Heart left ventricle (tissue), 16 donors: ENCODE results near the gene PEX26. TPM values are rescaled to one million over a fixed set of nuclear protein-coding genes. Genes with fewer than 3 reads are reported as not detected.

Experiments used
- ATAC-seq, 4 donors: fragments of 200-7000 bp; cut with Tn5 transposase; one replicate each; pipeline ENCODE4 v1.9.1; 2020 to 2022; ENCODE audit warnings: moderate library complexity in 4 of 4, mild to moderate bottlenecking in 3 of 4, moderate number of reproducible peaks in 1 of 4
- DNase-seq, 5 donors: peaks; one replicate each; pipeline ENCODE4 v3.0.0-alpha.2; 2020
- H3K27ac ChIP-seq, 12 donors: fragments of 200-600 bp; sonication (generic) in 4 of 12; one replicate each; pipeline versions ENCODE4 v1.5.0 to v1.8.0; 2016 to 2022; ENCODE audit warnings: mild to moderate bottlenecking in 2 of 12
- H3K27me3 ChIP-seq, 9 donors: fragments of 200-600 bp; sonication (generic) in 2 of 9; one replicate each; pipeline versions ENCODE4 v1.5.1 to v1.8.0; 2016 to 2022; ENCODE audit warnings: mild to moderate bottlenecking in 3 of 9
- H3K36me3 ChIP-seq, 9 donors: fragments of 200-600 bp; sonication (generic) in 2 of 9; one replicate each; pipeline versions ENCODE4 v1.5.0 to v1.8.0; 2018 to 2022; ENCODE audit warnings: mild to moderate bottlenecking in 2 of 9
- H3K4me1 ChIP-seq, 12 donors: fragments of 200-600 bp; sonication (generic) in 4 of 12; one replicate each; pipeline versions ENCODE4 v1.5.0 to v1.8.0; 2016 to 2022; ENCODE audit warnings: mild to moderate bottlenecking in 3 of 12
- H3K4me3 ChIP-seq, 12 donors: fragments of 200-600 bp; sonication (generic) in 4 of 12; one replicate each; pipeline versions ENCODE4 v1.5.0 to v1.8.0; 2017 to 2022; ENCODE audit warnings: mild to moderate bottlenecking in 9 of 12, moderate library complexity in 4 of 12
- H3K9me3 ChIP-seq, 12 donors: fragments of 200-600 bp; sonication (generic) in 4 of 12; one replicate each; pipeline versions ENCODE4 v1.5.0 to v1.8.0; 2016 to 2022; ENCODE audit warnings: mild to moderate bottlenecking in 1 of 12
- CTCF ChIP-seq, 12 donors: fragments of 200-600 bp; sonication (generic) in 4 of 12; IDR thresholded peaks; one replicate each; pipeline versions ENCODE4 v1.5.0 to v1.8.0; 2018 to 2022; ENCODE audit warnings: antibody characterized with exemption in 12 of 12, mild to moderate bottlenecking in 5 of 12
- POLR2A ChIP-seq, 2 donors: fragments of 450-650 bp; IDR thresholded peaks; one replicate each; pipeline ENCODE4 v1.6.1; 2017; ENCODE audit warnings: antibody characterized with exemption in 2 of 2, mild to moderate bottlenecking in 2 of 2, moderate library complexity in 2 of 2
- WGBS, 4 donors: extraction: QIAGEN DNeasy Blood & Tissue Kit in 2 of 4; methylation state at CpG; one replicate each; pipeline versions ENCODE4 v1.1.5 to v1.1.7; 2013 to 2018; 5-methylcytosine and 5-hydroxymethylcytosine counted together
- intact Hi-C, 10 donors: fragments of 100-400 bp; cut with DNase I; formaldehyde crosslinking; loops; one replicate each; pipeline versions ENCODE4 v1.11.1 to v1.14.2; 2022
- polyA plus RNA-seq, 2 donors: library from polyadenylated mRNA; stranded (reverse); fragments of 200-250 nt; gene quantifications; one replicate each; pipeline ENCODE4 v1.2.3, GENCODE V29; 2013
- total RNA-seq, 9 donors: library from RNA; depleted of rRNA in 2 of 9; stranded (reverse); fragments of >200 nt in 2 of 9; fragmentation: NEBNext Ultra II Directional in 3 of 9; extraction: Animal tissue kit (Norgen Biotek cat#: 25700) in 3 of 9; gene quantifications; one replicate each; pipeline versions ENCODE4 v1.1.0 to v1.2.4, GENCODE V29; 2016 to 2023
- donor health status: ischemic (EF 13 %, LVEDD 7.1; RV severe dilation, severe dysfunction).
- donor health status: healthy with polysubstance abuse.
- donor health status: DM: no; HTN: yes; CAD: no.
- donor health status: DM: no; HTN: no; CAD: no.
- donor health status: ischemic (EF 25% LVEDD 6.9; RV normal size, moderate dysfunction).
- donor health status: ischemic (EF 25% LVEDD 5.7; RV mildly dilated, moderate dysfunction).
- donor health status: healthy.
- donor health status: DM: yes; HTN: yes; CAD: no.
- donor health status: ischemic (EF 35%, LVEDD 5.7; RV mildly dilated, moderate dysfunction).
- donor health status: nonischemic (EF 11% LVEDD 7.7; RV severe dilation, severe dysfunction).
- donor health status: DM: yes; HTN: yes; CAD: no.
- donor health status: PGD.
- donor health status: ischemic (EF 29% LVEDD 5.4; RV normal size, mild dysfunction).
- donor health status: nonischemic (EF 23%, LVEDD 6.1; RV moderate dilation, normal function).

The PEX26 gene
- total and polyA plus RNA-seq, 11 donors, result 11.7 to 27.3 (median 21.9) TPM

- ATAC-seq, result no peak
- Histone ChIP-seq H3K9me3 (no peaks in the 10 kb centered on the region), H3K27ac (peak overlapping the region in 8 of 12 donors; percentile 1 to 81 (median 37)), H3K4me1 (peaks cover 0 to 41% (median 25%) of the 10 kb centered on the region in 12 donors), H3K4me3 (no peak overlapping the region), H3K36me3 (no peaks in the 10 kb centered on the region), H3K27me3 (no peaks in the 10 kb centered on the region)
- intact Hi-C loops, result no loop called here
- no peak for DNase-seq
- TF ChIP-seq POLR2A (IDR thresholded peaks at IDR 0.05) (no peak), CTCF (IDR thresholded peaks at IDR 0.05) (no peak)
- WGBS, 4 donors, result 87 to 91% (median 90%) methylated on average over 10 of the region's 10 CpGs
Measured at GRCh38 chr22:18056807-18057474, 20.8 kb upstream of the PEX26 start.

DNA sequence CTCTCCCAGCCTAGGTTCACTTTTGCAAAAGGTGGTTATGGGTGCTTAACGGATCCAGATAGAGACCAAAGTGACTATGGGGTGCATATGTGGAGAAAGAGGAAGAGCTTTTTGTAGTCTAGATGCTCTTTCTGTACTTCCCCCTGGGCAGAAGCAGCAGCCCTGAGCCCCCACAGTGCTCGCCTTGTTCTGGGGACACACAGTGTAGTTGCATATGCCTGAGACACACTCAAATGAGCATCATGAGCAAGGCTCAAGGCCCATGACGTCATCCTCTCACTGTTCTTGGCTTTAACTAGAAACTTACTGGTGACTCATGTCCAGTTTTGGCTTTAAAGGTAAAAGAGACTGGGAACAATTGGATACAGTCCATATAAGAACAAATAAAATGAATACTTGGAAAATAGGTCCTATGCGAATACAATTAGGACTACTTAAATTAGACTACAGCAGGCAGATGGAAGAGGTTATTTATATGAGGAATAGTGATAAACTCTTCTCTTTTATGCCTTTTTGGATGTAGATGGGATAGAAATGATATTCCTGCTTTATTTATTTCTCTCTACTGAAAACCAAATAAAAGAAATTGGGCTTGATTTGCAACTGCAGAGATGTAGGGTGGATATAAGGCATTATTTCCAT is 20.1 kb upstream of the PEX26 start:
- Histone ChIP-seq H3K27ac (peak overlapping the region in 3 of 12 donors; percentile 15 to 81 (median 69)), H3K4me3 (no peak overlapping the region), H3K4me1 (peaks cover 0 to 41% (median 25%) of the 10 kb centered on the region in 12 donors), H3K27me3 (no peaks in the 10 kb centered on the region), H3K36me3 (no peaks in the 10 kb centered on the region), H3K9me3 (no peaks in the 10 kb centered on the region)
- TF ChIP-seq CTCF (IDR thresholded peaks at IDR 0.05), result no peak
- no peak for TF ChIP-seq POLR2A (IDR thresholded peaks at IDR 0.05)
- ATAC-seq (peak in 3 of 4 donors; percentile 65 to 88 (median 78)), DNase-seq (peak in 4 of 5 donors; percentile 65 to 83 (median 70))
- WGBS, 4 donors, result 59 to 74% (median 64%) methylated on average over 4 of the region's 4 CpGs
- intact Hi-C loops, result no loop called here

DNA sequence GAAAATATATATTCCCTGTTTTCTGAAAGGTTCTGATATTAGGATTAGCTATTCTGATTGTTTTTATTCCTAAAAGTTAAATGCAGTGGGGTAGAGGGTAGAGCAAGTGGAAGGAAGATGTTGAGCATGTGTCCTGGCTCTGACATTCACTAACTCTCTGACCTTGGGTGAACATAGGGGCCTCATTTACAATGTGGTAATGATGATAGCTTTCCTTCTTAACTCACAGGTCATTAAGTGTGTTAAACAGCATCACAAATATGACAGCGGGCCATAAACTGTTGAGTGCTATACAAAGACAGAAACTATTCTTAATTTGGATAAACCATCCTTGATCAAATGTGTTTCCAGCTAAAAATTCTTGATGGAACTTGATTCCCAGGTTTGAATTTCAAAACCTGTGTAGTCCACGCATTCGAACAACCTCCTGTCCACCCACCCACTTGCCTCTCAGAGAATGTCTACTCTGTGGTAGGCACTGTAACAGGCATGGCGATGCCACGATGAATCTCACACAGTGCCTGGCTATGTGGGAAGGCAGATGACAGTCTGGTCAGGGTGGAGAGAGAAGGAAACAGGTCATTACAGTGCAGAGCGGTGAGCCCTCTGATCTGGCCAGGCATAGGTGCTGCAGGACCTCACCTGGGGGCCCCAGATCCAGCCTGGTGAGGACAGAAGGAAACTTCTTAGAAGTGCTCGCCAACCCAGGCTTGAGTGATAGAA is 19.3 kb upstream of the PEX26 start:
- Histone ChIP-seq H3K4me3 (no peak overlapping the region), H3K27me3 (no peaks in the 10 kb centered on the region), H3K27ac (peak overlapping the region in 2 of 12 donors; percentile 69 to 81), H3K9me3 (no peaks in the 10 kb centered on the region), H3K36me3 (no peaks in the 10 kb centered on the region), H3K4me1 (peaks cover 0 to 41% (median 25%) of the 10 kb centered on the region in 12 donors)
- intact Hi-C loops, result no loop called here
- DNase-seq (no peak), ATAC-seq (peak in 2 of 4 donors; percentile 4 to 8)
- TF ChIP-seq CTCF (IDR thresholded peaks at IDR 0.05), result no peak
- TF ChIP-seq POLR2A (IDR thresholded peaks at IDR 0.05), result no peak
- 97 to 100% (median 98%) methylated on average over 7 of the region's 7 CpGs for WGBS, 4 donors

DNA sequence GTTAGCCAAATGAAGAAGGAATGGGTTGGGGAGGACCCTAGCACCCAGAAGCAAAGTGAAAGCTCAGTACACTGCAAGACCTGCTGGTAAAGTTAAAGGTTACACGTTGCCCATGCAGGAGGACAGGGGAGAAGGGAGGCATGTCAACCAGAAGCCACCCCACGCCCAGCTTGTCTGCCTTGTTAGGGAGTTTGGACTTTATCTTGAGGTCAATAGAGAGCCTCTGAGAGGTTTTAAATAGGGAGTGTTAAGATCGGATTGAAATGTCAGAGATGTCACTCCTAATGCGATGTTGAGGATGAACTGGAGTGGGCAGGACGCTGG is 18.7 kb upstream of the PEX26 start:
- TF ChIP-seq CTCF (IDR thresholded peaks at IDR 0.05) (no peak), POLR2A (IDR thresholded peaks at IDR 0.05) (no peak)
- Histone ChIP-seq H3K4me3 (no peak overlapping the region), H3K27ac (peak overlapping the region in 1 of 12 donors; percentile 39), H3K9me3 (no peaks in the 10 kb centered on the region), H3K36me3 (no peaks in the 10 kb centered on the region), H3K27me3 (no peaks in the 10 kb centered on the region), H3K4me1 (peaks cover 0 to 41% (median 25%) of the 10 kb centered on the region in 12 donors)
- intact Hi-C loops, result no loop called here
- WGBS, 4 donors, result 74 to 81% (median 79%) methylated on average over 5 of the region's 5 CpGs
- ATAC-seq (peak in 1 of 4 donors; percentile 23), DNase-seq (no peak)
